H54 (cell line): ENCODE data around the gene CTNNA2.
A peak's percentile ranks its signal among the peaks of the same experiment; 100 is the strongest.
"Not testable (repeated sequence)": the region's sequence is repeated elsewhere in the genome, so short reads cannot be mapped to it uniquely, and the experiment has no call there.

Source experiments
- DNase-seq: peaks from one replicate; pipeline ENCODE4 v3.0.0; 2011; ENCODE audit warnings: low spot score, mixed read lengths; ENCODE audit not compliant: insufficient read length
- FAIRE-seq: peaks from 3 replicates; lab custom pipeline; 2011; peaks lifted over from hg19 to GRCh38; lab: Jason Lieb, UNC
- POLR2A ChIP-seq: IDR thresholded peaks from 2 replicates; pipeline ENCODE4 v1.6.1; 2011; ENCODE audit warnings: low read depth, mild to moderate bottlenecking, low read length

The CTNNA2 gene

DNA sequence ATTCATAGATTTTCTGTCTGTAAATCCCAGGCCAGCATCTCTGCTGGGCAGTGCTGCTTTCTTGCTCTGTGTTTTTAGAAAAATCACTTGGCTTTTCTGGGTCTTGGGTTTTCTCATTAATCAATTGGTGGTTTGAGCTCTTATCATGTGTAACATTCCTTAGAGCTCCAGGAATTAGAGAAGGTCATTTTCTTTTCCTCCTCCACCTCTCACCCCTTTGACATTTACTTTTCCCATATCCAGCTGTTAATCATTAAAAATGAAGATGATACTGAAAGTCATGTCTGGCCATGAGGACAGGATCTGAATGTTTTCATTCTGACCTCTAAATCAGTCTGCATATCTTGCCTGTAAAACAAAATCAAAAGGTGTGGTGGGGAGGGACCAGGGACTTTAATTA, 680.7 kb downstream of the CTNNA2 start:
- FAIRE-seq (no peak), DNase-seq (no peak)
- TF ChIP-seq POLR2A: no peak

DNA sequence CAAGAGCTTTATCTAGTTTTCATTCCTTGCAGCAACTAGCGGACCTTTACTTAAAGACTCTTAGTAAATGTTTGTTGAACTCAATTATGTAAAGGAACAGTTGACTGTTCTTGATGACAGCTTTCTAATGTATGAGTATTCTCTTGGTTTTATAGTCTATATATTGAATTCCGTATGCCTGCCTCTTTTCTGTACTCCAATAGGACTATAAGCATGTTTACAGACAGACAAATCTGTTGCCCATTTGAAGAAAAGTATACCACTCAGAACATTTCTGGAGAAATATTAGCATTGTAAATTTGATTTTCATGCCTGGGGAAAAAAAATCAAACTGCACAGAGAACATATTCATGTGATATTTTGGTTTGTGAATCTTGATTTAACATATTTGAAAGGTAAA, 682.2 kb downstream of the CTNNA2 start:
- FAIRE-seq (no peak), DNase-seq (no peak)
- no peak for TF ChIP-seq POLR2A

DNA sequence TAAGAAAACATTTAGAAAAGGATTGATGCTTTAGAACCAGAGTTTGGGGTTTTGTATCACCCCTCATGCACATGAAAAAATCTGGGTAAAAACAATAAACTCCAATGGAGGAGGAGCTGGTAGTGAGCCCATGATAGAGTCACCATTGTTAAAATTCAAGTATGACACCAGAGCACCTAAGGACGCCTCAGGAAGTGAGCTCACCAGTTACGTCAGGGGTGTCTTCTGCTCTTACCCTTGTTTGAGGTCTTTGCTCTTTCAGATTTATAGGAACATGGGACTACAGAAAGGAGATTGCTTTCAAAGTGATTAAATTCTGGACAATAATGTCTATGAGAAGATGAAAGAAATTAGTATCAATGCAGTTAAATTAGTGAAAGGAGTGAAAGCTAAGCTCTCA, 685.2 kb downstream of the CTNNA2 start:
- DNase-seq (no peak), FAIRE-seq (no peak)
- TF ChIP-seq POLR2A: no peak

DNA sequence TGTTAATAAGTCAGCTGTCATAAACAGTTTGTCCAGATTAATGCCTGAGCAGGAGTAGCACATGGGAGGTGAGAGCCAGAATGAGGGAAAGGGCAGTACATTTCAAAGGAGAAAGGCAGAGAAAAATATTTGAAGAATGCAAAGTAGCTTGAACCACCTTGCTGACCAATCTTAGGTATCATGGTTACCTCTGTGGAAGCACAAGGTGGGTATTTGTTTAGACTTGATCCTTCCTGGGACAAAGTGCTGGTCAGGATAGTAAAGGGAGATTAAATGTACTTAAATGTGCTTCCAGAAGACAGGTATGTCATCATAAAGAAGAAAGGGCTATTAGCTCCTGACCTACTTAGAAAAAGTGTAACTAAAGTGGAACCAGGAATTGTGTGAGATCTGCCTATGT, 686.7 kb downstream of the CTNNA2 start:
- DNase-seq: no peak
- no peak for FAIRE-seq
- TF ChIP-seq POLR2A: no peak

DNA sequence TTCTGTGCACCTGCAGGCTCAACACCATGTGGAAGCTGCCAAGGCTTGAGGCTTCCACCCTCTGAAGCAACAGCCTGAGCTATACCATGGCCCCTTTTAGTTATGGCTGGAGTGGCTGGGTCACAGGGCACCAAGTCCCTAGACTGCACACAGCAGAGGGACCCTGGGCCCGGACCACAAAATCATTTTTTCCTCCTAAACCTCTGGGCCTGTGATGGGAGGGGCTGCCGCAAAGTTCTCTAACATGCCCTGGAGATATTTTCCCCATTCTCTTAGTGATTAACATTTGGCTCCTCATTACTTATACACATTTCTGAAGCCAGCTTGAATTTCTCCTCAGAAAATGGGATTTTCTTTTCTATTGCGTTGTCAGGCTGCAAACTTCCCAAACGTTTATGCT, 691.1 kb downstream of the CTNNA2 start:
- not testable (repeated sequence) for FAIRE-seq, DNase-seq

DNA sequence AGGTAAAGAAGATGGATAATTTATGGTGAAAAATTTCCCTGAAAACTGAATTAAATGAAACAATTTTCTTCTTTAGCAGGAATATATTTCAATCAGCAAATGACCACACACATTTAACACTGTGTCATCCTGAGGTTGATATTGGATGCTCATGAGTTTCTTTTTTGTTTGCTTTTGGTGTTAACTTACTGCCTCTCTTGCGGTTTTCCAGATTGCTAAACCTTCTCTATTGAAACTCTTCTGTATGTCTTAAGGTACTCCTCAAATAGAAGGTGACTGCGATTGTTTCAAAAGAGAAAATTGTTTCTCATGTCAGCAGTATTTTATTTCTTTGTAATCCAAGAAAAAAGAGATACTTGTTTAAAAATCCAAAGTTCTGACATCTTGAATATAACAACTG, 692.6 kb downstream of the CTNNA2 start:
- TF ChIP-seq POLR2A: no peak
- no peak for FAIRE-seq
- DNase-seq: no peak

DNA sequence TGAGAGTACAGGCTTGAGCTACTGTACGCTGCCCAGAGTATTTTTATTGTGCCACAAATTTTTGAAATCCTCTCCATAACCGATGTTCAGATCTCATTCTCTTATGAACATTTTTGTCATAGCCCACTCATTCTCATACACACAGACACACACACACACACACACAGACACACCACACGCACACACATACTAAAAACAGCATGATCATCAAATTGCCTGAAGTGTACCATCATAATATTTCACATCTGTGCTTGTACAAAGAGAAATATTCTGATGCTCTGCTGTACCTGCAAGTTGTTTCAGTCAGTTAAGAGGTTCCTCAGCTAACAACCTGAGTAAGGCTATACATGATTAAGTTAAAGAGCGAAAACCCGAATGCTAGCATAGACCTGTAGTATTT, 696.6 kb downstream of the CTNNA2 start:
- no peak for FAIRE-seq
- no peak for DNase-seq
- TF ChIP-seq POLR2A: no peak

DNA sequence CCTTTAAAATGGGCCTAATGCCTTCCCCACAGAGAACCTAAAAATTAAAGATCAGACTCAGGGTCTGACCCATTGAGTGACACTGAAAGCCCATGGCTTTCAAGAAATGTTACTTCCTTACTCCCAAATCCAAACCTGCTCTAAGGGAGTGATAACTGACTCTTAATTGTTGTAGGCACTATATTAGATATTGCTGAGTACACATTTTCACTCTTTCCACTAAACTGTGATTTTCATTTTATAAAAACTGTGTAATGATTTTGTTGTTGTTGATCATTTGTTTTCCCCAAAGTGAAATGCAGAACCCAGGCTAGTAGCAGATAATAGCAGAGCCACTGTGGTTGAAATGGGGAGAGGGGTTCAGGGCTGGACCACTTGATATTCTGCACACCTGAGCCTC, 704.6 kb downstream of the CTNNA2 start:
- TF ChIP-seq POLR2A: no peak
- FAIRE-seq (no peak), DNase-seq (no peak)

DNA sequence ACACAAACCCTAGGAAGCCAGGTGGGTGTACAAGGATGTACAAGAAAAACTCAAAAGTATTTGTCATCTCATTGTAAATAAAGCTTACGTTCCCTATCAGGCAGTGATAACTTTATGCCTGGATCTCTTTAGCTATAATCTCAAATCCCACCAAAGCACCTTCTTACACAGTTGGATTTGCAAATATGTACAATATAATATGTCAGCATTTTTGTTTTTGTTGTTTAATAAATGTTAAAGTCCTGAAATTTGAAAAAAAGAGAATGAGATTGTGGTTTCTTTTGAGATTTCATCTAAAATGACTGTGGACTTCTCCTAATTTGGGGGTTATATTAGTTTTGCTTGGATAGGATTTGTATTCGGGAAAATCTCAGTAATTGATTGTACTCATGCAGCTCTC, 709.8 kb downstream of the CTNNA2 start:
- DNase-seq (no peak), FAIRE-seq (no peak)
- no peak for TF ChIP-seq POLR2A

DNA sequence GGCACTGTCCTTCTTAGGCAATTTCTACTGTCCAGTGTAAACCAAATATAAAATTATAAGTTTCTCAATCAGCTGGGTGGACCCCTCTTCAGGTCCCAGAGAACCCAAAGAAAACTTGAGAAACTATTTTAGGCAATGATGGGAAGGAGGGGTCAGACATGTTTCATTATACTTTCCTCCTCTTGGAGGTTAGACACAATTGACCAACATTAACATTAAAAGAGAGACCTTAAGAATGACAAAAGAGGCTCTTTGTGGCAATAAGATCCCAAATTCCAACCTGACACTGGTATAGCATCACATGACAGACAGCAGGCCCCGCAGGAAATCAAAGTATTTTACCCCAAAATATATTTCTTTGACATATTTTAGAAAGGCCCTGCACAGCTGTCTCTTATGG, 718.6 kb downstream of the CTNNA2 start:
- TF ChIP-seq POLR2A: no peak
- DNase-seq (no peak), FAIRE-seq (no peak)

DNA sequence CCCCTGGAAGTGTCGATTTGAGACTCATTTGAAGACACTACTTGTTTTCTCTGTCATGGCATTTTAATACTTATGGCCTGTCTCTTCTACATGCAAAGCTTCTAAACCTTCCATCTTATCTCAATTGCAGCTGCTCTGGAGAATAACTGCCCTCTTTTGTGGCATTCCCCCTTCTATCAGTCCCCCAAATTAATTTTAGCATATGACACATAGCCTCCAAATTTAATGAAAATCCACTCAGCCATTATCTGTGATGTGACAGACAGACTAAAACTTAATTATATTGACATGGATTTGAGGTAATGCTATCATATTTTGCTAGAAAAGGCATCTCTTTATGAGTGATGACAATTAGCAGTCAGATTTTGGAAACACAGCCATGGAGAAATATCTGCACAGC, 720.5 kb downstream of the CTNNA2 start:
- TF ChIP-seq POLR2A: no peak
- DNase-seq: no peak
- FAIRE-seq: no peak

DNA sequence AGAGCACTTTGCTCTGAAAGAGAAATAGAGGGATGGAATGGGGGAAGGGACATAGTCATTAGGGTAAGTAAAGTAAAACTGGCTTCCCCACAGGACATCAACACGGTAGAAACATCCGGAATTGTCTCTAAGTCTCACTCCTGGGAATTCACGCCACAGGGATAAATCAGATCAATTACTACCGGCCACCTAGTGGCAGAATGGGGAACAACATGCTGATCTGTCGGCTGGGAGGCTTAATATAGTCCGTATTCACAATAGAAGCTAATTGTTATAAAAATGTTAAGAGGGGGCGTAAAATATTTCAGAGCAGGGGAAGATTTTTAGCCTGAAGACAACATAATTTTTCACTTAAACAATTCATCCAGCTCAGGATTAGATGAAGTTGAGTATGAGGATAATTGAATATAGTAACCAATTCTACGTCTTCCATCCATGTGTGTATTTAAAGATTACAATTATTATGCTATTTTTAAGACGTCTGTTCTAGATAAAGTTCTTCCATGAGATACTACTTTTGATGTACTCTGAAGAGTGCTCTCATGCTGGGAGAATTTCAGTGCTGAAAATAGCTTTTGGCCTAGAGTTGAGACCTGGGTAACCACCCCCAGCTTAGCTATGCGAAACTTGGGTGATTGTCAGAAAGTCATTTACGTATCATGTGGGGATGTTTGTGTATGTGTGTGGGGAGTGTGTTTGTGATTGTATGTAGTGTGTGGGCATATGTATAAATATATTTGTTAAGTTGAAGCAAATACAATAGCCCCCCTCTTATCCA, 726.0 kb downstream of the CTNNA2 start:
- no peak for FAIRE-seq

DNA sequence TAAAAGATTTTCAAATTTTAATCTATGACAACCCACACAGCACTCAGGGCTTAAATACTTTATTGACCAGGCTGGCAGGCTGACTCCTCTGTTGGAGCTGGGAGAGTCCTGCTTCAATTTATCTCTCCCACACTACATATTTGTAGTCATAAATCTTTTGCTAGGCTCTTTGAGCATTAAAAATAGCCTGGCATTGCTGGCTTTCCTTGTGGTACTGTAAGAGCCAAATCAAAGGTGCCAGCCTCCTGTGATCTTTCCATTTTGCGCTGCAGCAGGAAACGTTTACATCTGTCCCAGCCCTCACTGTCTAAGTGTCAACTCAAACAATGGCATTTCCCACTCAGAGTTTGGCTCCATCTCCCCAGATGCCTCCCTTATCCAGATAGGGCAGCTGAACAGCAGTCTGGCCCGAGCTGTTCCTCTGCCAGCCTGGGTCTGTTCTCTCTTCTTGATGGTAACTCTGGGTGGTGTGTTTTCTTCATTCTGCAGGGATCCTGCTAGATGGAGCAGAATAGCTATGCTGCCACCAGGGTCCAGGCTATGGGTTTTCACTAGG, 729.6 kb downstream of the CTNNA2 start:
- no peak for TF ChIP-seq POLR2A
- DNase-seq (no peak), FAIRE-seq (no peak)

More for the DNA sequence above, 726.0 kb downstream of the CTNNA2 start:
- DNase-seq: peak; percentile 5
- TF ChIP-seq POLR2A: no peak

DNA sequence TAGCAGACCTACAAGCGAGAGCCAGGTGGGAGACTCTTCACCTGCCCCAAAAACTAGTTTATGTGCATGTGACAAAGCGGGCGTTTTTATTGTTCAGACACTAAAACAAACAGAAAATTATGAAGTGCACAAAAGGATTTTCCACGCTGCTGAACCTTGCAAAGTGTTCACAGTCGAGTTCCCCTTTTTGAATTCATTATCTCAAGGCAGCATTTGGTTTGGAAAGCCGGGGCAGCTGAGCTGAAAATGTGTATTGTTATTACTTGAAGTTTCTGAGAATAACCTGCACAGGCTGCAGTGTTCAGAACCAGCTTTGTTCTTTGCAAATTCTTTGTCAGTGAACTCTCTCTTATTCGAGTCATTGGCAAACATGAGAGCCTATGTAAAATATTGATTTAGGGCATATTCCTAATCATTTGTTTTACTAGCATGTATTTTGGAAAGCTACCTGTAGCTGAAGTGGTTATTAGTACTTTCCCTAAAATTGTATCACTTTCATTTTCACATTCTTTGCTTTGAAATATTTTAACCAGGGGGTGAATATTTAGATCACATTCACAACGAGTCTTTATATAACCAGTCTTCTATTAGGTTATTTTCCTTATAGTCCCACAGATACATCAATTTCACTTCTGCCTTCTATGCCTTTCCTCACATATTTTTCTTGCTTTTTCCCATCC, 732.2 kb downstream of the CTNNA2 start:
- DNase-seq: no peak
- TF ChIP-seq POLR2A: no peak
- no peak for FAIRE-seq

DNA sequence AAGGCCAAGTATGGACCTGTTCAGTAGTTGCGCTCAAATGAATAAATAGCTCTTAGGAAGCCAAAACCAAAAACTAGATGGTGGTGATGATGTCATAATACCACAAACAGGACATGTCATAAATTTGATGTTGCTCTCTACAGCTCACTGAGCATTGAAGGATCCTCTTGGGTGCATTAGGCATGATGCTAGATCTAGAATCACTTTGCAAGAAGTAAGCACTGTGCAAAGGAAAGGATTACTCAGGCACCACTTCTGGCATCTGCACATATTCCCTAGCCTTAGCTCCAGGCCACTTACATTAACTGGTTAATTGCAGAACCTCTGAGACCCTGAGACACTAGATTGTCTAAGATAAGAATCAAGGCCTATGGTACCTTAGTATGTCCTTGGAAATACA, 733.7 kb downstream of the CTNNA2 start:
- FAIRE-seq: no peak
- TF ChIP-seq POLR2A: no peak
- DNase-seq: no peak

DNA sequence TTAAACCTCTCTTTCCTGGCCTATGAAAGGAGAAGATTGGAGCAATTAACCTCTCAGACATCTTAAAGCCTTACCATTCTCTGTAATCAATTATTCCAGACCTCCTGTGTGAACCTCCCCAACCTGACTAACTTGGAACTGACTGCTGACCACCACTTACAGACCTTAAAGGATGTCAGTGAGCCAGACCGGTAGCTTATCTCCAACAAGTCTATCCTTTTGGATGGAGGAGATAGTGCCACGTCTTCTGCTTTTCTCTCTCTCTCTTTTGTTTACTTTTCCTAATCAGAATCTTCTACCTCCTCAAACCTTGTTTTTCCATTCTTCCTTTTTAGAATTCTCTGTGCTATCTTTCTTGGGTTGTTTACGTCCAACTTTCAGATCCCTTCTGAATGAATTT, 734.5 kb downstream of the CTNNA2 start:
- no peak for TF ChIP-seq POLR2A
- FAIRE-seq (no peak), DNase-seq (no peak)
